Lower lobe of right lung (tissue), 2 donors: ENCODE measurements around the gene CSRP3. TPM values are rescaled to one million over a fixed set of nuclear protein-coding genes. Genes with fewer than 3 reads are reported as not detected.

ENCODE experiments used
- ATAC-seq, 2 donors: fragments of 200-7000 bp; cut with Tn5 transposase; one replicate each; pipeline ENCODE4 v1.9.1; 2020 to 2022; ENCODE audit warnings: mild to moderate bottlenecking in 2 of 2, moderate library complexity in 2 of 2
- DNase-seq: peaks from one replicate; pipeline ENCODE4 v3.0.0-alpha.2; 2020
- H3K27ac ChIP-seq: fragments of 200-600 bp; one replicate; pipeline ENCODE4 v1.8.0; 2022
- H3K27me3 ChIP-seq: fragments of 200-600 bp; one replicate; pipeline ENCODE4 v1.8.0; 2022; ENCODE audit warnings: low read depth
- H3K36me3 ChIP-seq: fragments of 200-600 bp; one replicate; pipeline ENCODE4 v1.8.0; 2022; ENCODE audit warnings: mild to moderate bottlenecking
- H3K4me1 ChIP-seq: fragments of 200-600 bp; one replicate; pipeline ENCODE4 v1.8.0; 2022
- H3K4me3 ChIP-seq: fragments of 200-600 bp; one replicate; pipeline ENCODE4 v1.8.0; 2022; ENCODE audit warnings: mild to moderate bottlenecking
- H3K9me3 ChIP-seq: fragments of 200-600 bp; one replicate; pipeline ENCODE4 v1.8.0; 2022
- intact Hi-C: fragments of 100-400 bp; cut with DNase I; formaldehyde crosslinking; loops from one replicate; pipeline ENCODE4 v1.11.0; 2022
- total RNA-seq: library from RNA; stranded (reverse); fragmentation: NEBNext Ultra II Directional; extraction: Animal tissue kit (Norgen Biotek cat#: 25700); gene quantifications from one replicate; pipeline ENCODE4 v1.2.1, GENCODE V29; 2021
- TF ChIP-seq, protein P1 (sequence below): fragments of 200-600 bp; IDR thresholded peaks from one replicate; pipeline ENCODE4 v1.8.0; 2022; ENCODE audit warnings: antibody characterized with exemption, mild to moderate bottlenecking
- donor health status: DM: no; HTN: yes; CAD: no; lungs with severe emphysema.

Gene CSRP3
- total RNA-seq, 1 donor from 2014 or later, result not detected

DNA sequence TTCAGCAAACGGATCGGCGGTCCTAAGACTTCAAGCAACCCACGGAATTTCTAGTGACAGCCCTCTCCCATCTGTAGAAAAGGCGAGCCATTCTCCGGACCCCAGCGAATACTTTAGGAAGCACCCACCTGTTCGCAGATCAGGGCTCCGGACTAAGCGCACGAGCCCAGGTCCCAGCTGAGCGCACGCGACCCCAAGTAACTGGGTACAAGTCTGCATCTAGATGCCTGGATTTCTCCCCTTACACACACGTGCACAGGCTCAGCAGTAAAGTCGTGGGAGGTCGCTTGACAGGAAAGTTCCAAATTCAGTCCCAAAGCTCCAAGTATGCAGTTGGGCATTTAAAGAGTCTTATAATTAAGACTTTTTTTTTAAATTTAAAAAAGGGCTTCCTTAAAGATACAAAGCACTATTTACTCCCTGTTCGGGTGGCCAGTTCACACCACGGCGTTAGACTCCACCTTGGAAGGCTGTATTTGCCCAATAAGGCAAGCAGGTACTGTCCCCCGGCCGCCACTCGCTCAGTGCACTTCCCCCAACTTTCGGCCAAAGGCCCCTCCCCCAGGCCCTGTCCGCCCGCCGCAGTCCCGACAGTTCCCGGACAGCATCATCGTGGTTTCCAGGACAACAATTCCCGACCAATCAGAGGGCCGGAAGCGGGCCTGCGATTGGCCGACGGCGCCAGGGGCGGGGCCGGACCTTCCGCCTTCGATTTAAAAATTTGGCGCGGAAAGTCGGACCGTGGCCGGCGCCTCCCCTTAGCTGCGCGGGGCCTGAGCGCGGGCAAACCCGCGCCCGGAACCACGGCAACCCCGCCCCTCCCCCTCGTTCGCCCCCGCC is 38.9 kb upstream of the CSRP3 start, which contains the start of gene E2F8:
Gene E2F8 (minus strand): TSS at position 526 of the 840 bp plus-strand sequence. CDS start 824 bp downstream, outside the sequence.
- peaks cover 34% of the 10 kb centered on the region for H3K4me1 ChIP-seq
- H3K27me3 ChIP-seq, result peaks cover 43% of the 10 kb centered on the region
- no peaks in the 10 kb centered on the region for H3K36me3 ChIP-seq
- no peaks in the 10 kb centered on the region for H3K9me3 ChIP-seq
- no peak within 1 kb of the TSS for H3K27ac ChIP-seq
- H3K4me3 ChIP-seq, result peak within 1 kb of the TSS; percentile 66
- ATAC-seq, result peak; percentile 93 to 94
- TF ChIP-seq, protein P1, sequence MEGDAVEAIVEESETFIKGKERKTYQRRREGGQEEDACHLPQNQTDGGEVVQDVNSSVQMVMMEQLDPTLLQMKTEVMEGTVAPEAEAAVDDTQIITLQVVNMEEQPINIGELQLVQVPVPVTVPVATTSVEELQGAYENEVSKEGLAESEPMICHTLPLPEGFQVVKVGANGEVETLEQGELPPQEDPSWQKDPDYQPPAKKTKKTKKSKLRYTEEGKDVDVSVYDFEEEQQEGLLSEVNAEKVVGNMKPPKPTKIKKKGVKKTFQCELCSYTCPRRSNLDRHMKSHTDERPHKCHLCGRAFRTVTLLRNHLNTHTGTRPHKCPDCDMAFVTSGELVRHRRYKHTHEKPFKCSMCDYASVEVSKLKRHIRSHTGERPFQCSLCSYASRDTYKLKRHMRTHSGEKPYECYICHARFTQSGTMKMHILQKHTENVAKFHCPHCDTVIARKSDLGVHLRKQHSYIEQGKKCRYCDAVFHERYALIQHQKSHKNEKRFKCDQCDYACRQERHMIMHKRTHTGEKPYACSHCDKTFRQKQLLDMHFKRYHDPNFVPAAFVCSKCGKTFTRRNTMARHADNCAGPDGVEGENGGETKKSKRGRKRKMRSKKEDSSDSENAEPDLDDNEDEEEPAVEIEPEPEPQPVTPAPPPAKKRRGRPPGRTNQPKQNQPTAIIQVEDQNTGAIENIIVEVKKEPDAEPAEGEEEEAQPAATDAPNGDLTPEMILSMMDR, result no peak
- DNase-seq, result peak; percentile 91
- intact Hi-C loops, result no loop called here

DNA sequence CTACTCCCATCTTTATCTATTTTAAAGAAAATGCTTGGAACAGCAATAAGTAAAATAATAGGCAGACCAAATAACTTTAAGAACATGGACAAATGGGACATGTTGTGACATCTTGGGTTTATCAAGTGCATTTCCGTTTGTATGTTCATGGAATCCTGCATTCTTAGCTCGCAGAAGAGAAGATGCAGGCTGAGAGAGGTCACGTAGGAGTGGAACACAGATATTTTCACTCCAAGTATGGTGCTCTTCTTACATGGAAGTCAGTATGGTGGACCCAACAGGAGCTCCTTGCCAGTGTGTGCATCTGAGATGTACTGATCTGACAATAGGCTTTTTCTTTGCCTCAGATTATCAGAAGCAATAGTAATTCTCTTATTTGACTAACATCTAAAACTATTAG is 37.3 kb upstream of the CSRP3 start:
- intact Hi-C loops, result no loop called here
- Histone ChIP-seq H3K36me3 (no peaks in the 10 kb centered on the region), H3K9me3 (no peaks in the 10 kb centered on the region)

DNA sequence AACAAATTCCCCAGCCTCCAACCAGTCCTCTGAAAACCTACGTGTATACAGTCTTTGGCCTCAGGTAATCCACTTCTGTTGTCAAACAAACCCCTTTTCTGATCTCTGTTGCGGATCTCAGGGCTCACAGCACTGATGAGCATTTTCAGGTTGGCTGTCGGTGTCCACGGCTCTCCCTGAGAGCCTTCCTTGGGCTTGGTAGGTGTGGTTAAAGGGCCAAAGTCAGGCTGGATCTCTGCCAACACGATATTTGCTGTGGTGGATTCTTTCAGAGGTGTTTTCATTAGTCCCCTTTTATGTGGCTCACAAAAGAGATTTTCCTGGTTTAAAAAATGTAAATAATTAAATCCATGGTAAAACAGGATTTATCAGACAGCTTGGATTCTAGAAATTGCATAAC is 36.0 kb upstream of the CSRP3 start:
- Histone ChIP-seq H3K27me3 (peaks cover 36% of the 10 kb centered on the region), H3K27ac (no peak overlapping the region), H3K4me1 (peaks cover 25% of the 10 kb centered on the region), H3K9me3 (no peaks in the 10 kb centered on the region), H3K36me3 (no peaks in the 10 kb centered on the region), H3K4me3 (no peak overlapping the region)
- TF ChIP-seq, protein P1, result no peak
- ATAC-seq, result no peak
- DNase-seq, result no peak
- intact Hi-C loops, result no loop called here

More for the DNA sequence above, 37.3 kb upstream of the CSRP3 start:
- Histone ChIP-seq H3K27ac (no peak overlapping the region), H3K4me1 (peaks cover 27% of the 10 kb centered on the region), H3K4me3 (no peak overlapping the region), H3K27me3 (peaks cover 38% of the 10 kb centered on the region)
- ATAC-seq (no peak), DNase-seq (no peak)
- TF ChIP-seq, protein P1, result no peak

DNA sequence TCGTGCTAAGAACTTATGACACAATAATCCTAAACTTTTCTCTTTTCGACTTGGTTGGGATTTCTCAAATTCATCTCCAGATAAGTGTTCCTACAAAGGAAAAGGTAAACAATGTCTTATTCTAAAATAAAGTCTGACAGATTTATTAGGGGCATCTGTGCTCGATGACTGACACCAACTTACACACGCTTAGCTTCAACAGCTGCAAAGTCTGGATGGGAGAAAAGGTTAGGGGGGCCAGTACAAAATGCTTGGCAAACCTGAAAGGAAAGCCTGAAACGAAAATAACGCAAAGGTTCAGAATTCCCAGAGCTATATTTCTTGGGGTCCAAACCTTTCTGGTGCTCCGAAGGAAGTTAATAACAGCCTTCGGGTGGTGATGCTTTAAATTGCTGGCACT is 35.6 kb upstream of the CSRP3 start:
- ATAC-seq (no peak), DNase-seq (no peak)
- H3K36me3 ChIP-seq, result no peaks in the 10 kb centered on the region
- H3K27me3 ChIP-seq, result peaks cover 31% of the 10 kb centered on the region
- no peak overlapping the region for H3K27ac ChIP-seq
- H3K9me3 ChIP-seq, result no peaks in the 10 kb centered on the region
- intact Hi-C loops, result no loop called here
- peaks cover 22% of the 10 kb centered on the region for H3K4me1 ChIP-seq
- TF ChIP-seq, protein P1, result no peak
- no peak overlapping the region for H3K4me3 ChIP-seq

DNA sequence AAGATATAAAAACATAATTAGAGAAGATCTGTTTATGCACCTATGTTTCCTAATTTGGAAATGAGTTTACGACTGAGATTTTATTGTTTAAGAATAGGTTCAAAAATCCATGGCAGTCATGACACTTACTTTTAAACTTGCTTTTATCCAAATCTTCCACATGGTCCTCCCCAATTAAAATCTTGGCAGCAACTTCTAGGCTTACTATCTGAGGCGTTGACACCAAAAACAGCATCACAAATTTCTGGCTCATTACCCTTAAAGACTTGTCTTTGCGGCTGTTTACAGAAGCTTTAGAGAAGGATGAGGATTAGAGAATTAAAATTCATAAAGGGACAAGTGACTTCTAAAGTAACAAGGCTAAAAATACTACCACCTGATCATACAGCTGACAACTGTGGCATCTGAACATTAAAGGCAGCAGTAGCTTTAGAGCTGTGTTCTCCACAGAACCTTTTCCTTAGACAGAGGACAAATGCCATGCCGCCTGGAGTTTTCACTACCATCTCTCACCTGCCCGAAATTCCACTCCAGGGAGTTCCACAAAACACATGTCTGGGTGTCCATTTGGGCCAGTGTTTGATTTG is 32.5 kb upstream of the CSRP3 start:
- Histone ChIP-seq H3K27ac (no peak overlapping the region), H3K27me3 (peaks cover 5% of the 10 kb centered on the region), H3K36me3 (no peaks in the 10 kb centered on the region), H3K4me3 (no peak overlapping the region), H3K4me1 (no peaks in the 10 kb centered on the region), H3K9me3 (no peaks in the 10 kb centered on the region)
- TF ChIP-seq, protein P1, result no peak
- ATAC-seq, result no peak
- intact Hi-C loops, result no loop called here
- no peak for DNase-seq
